GM12891 (cell line): Measurements from ENCODE around the gene ZPBP2. TPM values are rescaled to one million over a fixed set of nuclear protein-coding genes. Genes with fewer than 3 reads are reported as not detected.

Source experiments
- DNase-seq: peaks from one replicate; pipeline ENCODE4 v3.0.0; 2011; ENCODE audit warnings: low spot score; ENCODE audit not compliant: insufficient read length
- FAIRE-seq: peaks from 2 replicates; lab custom pipeline; 2011; peaks lifted over from hg19 to GRCh38; lab: Jason Lieb, UNC
- PAX5 ChIP-seq: IDR thresholded peaks from 2 replicates; pipeline ENCODE4 v1.6.1; 2011; ENCODE audit warnings: low read length, moderate library complexity, mild to moderate bottlenecking; ENCODE audit not compliant: insufficient read depth, severe bottlenecking
- POLR2A ChIP-seq: IDR thresholded peaks from 2 replicates; pipeline ENCODE4 v1.6.1; 2011; ENCODE audit warnings: low read depth, low read length, control low read depth
- POLR2AphosphoS5 ChIP-seq: IDR thresholded peaks from 2 replicates; pipeline ENCODE4 v1.6.1; 2011; ENCODE audit warnings: low read depth, low read length, control low read depth
- POU2F2 ChIP-seq: IDR thresholded peaks from 2 replicates; pipeline ENCODE4 v1.6.1; 2011; ENCODE audit warnings: low read depth, mild to moderate bottlenecking, control low read depth, low read length, moderate library complexity
- SPI1 ChIP-seq: IDR thresholded peaks from 2 replicates; pipeline ENCODE4 v1.6.1; 2011; ENCODE audit warnings: low read depth, low read length, control low read depth
- TAF1 ChIP-seq: IDR thresholded peaks from 2 replicates; pipeline ENCODE4 v1.6.1; 2011; ENCODE audit warnings: low read depth, low read length, control low read depth
- polyA plus RNA-seq: library from polyadenylated mRNA; unstranded; fragments of >200 nt; gene quantifications from one replicate; pipeline ENCODE4 v1.2.1, GENCODE V29; 2012; ENCODE audit warnings: low read depth, missing spikeins, inconsistent platforms; ENCODE audit not compliant: missing spikeins

ZPBP2 gene
- 1.2 TPM for polyA plus RNA-seq

GRCh38 chr17:39867880-39868553 lies at the start of gene ZPBP2:
ZPBP2 (plus strand) TSS chr17:39868202; CDS start chr17:39868355, 153 bp downstream.
- FAIRE-seq, result peak; percentile 98
- peak; percentile 46; the same call in 1 of the 2 replicates for TF ChIP-seq TAF1
- 0 out of 2 replicates have a peak, but pooled peaks have one; percentile 41 for TF ChIP-seq POLR2A
- no peak; the same call in 1 of the 2 replicates for TF ChIP-seq POU2F2
- no peak for TF ChIP-seq SPI1
- DNase-seq, result peak; percentile 26

- DNase-seq (no peak), FAIRE-seq (peak; percentile 78)
- TF ChIP-seq PAX5, result no peak
- TF ChIP-seq SPI1, result peak; percentile 40; the same call in 1 of the 2 replicates
Measured at GRCh38 chr17:39818358-39819000, 49.5 kb upstream of the ZPBP2 start.

- TF ChIP-seq POLR2AphosphoS5 (no peak), PAX5 (no peak), POLR2A (no peak), TAF1 (no peak), POU2F2 (no peak), SPI1 (no peak)
- FAIRE-seq, result peak; percentile 45
- DNase-seq, result no peak
Measured at GRCh38 chr17:39820541-39820940, 47.5 kb upstream of the ZPBP2 start.

DNA sequence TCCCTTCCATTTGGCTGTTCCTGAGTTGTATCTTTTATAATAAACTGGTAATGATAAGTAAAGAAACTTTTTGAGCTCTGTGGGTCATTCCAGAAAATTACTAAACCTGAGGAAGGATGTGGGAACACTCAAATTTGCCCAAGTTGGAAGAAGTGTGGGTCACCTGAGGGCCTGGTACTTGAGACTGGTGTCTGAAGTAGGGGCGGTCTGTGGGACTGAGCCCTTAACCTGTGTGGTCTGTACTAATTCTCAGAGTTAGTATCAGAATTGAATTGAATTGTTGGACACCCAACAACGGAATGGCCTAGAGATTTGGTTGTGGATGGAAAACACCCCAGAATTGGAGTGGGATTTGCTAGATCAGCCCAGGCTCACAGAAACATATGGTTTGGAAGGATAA lies 47.0 kb upstream of the ZPBP2 start:
- FAIRE-seq, result no peak

GRCh38 chr17:39822051-39822451 lies 46.0 kb upstream of the ZPBP2 start:
- DNase-seq (no peak), FAIRE-seq (peak; percentile 58)
- TF ChIP-seq POU2F2 (no peak), PAX5 (no peak), POLR2A (no peak), POLR2AphosphoS5 (no peak), TAF1 (no peak), SPI1 (peak; percentile 78)

More for the DNA sequence above, 47.0 kb upstream of the ZPBP2 start:
- DNase-seq, result no peak
- no peak for TF ChIP-seq TAF1
- no peak for TF ChIP-seq POLR2A
- no peak for TF ChIP-seq POLR2AphosphoS5
- no peak for TF ChIP-seq POU2F2
- no peak for TF ChIP-seq PAX5
- no peak for TF ChIP-seq SPI1

DNA sequence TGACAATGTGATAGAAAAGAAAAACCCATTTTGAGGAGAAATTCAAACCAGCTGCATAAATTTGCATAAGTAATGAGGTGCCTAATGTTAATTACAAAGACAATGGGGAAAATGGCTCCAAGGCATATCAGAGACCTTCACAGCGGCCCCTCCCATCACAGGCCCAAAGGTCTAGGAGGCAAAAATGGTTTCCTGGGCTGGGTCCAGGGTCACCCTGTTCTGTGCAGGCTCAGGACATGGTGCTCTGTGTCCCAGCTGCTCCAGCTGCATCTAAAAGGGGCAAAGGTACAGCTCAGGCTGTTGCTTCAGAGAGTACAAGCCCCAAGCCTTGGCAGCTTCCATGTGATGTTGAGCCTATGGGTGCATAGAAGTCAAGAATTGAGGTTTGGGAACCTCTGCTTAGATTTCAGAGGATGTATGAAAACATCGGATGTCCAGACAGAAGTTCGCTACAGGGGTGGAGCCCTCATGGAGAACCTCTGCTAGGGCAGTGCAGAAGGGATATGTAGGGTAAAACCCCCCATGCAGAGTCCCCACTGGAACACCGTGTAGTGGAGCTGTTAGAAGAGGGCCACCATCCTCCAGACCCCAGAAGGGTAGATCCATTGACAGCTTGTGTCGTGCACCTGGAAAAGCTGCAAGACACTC lies 44.5 kb upstream of the ZPBP2 start:
- FAIRE-seq, result no peak
- no peak for DNase-seq
- TF ChIP-seq POLR2AphosphoS5 (no peak), POU2F2 (no peak), TAF1 (no peak), PAX5 (no peak), POLR2A (no peak), SPI1 (no peak)

DNA sequence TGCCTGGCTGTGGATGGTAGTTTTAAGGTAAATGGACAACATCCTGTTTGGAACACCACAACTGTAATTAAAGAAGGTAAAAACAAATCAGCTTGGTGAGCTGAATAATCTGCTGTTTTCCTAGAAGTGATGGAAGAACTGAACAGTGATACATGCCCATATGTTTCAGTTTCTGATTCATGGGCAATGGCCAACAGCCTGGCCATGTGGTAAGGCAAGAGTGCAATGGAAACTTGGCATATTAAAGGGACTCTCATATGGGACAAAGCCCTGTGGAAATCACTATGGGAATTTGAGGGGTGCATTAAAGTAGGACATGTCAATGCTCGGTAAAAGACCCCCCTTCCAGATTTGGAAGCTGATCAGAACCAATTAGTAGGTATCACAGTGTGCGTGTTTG lies 41.7 kb upstream of the ZPBP2 start:
- DNase-seq (no peak), FAIRE-seq (no peak)

GRCh38 chr17:39828443-39828842 lies 39.6 kb upstream of the ZPBP2 start:
- TF ChIP-seq SPI1 (no peak), PAX5 (no peak), POU2F2 (no peak), POLR2A (no peak), TAF1 (no peak), POLR2AphosphoS5 (no peak)
- DNase-seq (no peak), FAIRE-seq (peak; percentile 5)

More for the DNA sequence above, 41.7 kb upstream of the ZPBP2 start:
- TF ChIP-seq PAX5 (no peak), POLR2A (no peak), TAF1 (no peak), POLR2AphosphoS5 (no peak), SPI1 (no peak), POU2F2 (no peak)

DNA sequence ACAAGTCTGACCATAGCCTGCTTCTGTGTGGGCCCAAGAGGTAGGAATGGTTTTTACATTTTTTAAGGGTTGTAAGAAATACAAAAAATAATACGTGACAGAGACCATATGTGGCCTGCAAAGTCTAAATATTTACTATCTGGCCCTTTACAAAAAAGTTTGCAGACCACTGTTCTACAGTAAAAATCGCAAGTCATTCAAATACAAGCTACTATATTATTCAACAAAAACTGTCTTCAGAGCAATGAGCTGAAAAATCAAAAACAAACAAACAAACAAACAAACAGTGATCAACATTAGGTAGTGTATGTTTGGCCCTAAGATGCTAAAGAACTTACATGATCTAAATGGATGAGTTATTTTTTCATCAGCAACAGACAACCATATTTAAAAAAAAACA lies 36.4 kb upstream of the ZPBP2 start:
- FAIRE-seq (no peak), DNase-seq (no peak)
- TF ChIP-seq POLR2AphosphoS5 (no peak), PAX5 (no peak), TAF1 (no peak), POLR2A (no peak), POU2F2 (no peak), SPI1 (no peak)

DNA sequence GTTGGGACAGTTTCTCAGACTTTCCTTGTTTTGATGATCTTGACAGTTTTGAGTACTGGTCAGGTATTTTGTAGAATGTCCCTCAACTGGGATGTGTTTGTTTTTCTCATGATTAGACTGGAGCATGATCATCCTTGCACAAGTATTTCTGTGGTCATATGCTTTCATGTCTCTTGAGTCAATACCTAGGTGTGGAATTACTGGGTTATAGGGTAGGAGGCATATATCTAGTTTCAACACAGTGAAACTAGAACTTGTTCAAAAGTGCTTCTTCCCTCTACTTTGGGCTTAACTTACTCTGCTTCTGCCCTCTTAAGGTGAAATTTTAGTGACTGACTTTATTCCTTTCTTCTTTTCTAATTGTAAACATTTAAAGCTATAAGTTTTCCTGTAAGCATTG lies 34.0 kb upstream of the ZPBP2 start:
- TF ChIP-seq POU2F2 (no peak), TAF1 (no peak), PAX5 (no peak), POLR2A (no peak), SPI1 (no peak), POLR2AphosphoS5 (no peak)
- DNase-seq (no peak), FAIRE-seq (peak; percentile 81)
